VCaP (cell line): ENCODE results near the gene NMT1.

Source experiments
- H3K27ac ChIP-seq: fragments of 450-650 bp; 2 replicates; pipeline ENCODE4 v1.5.1; 2017
- TF ChIP-seq, protein P1 (sequence below): fragments of 450-650 bp; conservative IDR thresholded peaks from 2 replicates; pipeline ENCODE4 v1.5.1; 2017; ENCODE audit warnings: mild to moderate bottlenecking, moderate library complexity

NMT1 gene

GRCh38 chr17:45093444-45094110 lies 32.5 kb downstream of the NMT1 start:
- H3K27ac ChIP-seq = peak overlapping the region; percentile 32; the same call in 1 of the 2 replicates
- TF ChIP-seq, protein P1, sequence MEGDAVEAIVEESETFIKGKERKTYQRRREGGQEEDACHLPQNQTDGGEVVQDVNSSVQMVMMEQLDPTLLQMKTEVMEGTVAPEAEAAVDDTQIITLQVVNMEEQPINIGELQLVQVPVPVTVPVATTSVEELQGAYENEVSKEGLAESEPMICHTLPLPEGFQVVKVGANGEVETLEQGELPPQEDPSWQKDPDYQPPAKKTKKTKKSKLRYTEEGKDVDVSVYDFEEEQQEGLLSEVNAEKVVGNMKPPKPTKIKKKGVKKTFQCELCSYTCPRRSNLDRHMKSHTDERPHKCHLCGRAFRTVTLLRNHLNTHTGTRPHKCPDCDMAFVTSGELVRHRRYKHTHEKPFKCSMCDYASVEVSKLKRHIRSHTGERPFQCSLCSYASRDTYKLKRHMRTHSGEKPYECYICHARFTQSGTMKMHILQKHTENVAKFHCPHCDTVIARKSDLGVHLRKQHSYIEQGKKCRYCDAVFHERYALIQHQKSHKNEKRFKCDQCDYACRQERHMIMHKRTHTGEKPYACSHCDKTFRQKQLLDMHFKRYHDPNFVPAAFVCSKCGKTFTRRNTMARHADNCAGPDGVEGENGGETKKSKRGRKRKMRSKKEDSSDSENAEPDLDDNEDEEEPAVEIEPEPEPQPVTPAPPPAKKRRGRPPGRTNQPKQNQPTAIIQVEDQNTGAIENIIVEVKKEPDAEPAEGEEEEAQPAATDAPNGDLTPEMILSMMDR = no peak

DNA sequence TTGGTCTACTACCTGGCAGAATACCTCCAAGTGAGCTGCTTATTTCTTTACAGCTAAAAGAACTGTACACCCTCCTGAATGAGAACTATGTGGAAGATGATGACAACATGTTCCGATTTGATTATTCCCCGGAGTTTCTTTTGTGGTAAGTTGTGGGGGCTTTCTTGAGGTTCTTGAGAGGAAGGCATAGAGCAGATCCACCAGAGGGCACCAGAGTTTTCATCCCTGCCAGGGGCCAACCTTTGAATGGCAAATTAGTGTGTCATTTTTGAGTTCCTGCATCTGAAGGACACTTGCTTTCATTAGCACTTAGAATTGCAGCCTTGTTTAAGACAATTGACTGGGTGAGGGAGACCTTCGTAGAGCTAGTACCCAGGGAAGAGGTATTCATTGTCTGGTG lies 35.0 kb downstream of the NMT1 start:
- TF ChIP-seq, protein P1 = peak; percentile 80
- no peak overlapping the region for H3K27ac ChIP-seq

DNA sequence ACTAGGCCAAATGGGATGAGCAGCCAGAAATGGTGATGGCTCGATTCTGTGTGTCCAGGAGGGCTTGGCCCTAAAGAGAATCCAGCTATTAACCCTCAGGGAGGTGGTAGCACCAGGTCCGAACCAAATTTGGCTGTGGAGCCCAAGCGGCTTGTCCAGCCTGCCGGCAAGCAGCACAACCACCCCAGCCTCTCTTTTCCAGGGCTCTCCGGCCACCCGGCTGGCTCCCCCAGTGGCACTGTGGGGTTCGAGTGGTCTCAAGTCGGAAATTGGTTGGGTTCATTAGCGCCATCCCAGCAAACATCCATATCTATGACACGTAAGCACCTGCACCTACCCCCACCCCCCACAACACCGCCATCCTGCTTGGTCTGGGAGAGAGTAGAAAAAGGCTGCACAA lies 35.8 kb downstream of the NMT1 start:
- TF ChIP-seq, protein P1 = no peak
- no peak overlapping the region for H3K27ac ChIP-seq

- TF ChIP-seq, protein P1 = no peak
- 0 out of 2 replicates have a peak overlapping the region, but pooled peaks have one; percentile 5 for H3K27ac ChIP-seq
Observed at GRCh38 chr17:45098081-45098868, 37.2 kb downstream of the NMT1 start.

GRCh38 chr17:45098869-45099616 lies 37.9 kb downstream of the NMT1 start:
- 0 out of 2 replicates have a peak overlapping the region, but pooled peaks have one; percentile 5 for H3K27ac ChIP-seq
- TF ChIP-seq, protein P1 = peak; percentile 98

GRCh38 chr17:45101546-45101882 lies 40.4 kb downstream of the NMT1 start:
- TF ChIP-seq, protein P1 = no peak
- no peak overlapping the region for H3K27ac ChIP-seq
